CD4-positive, alpha-beta T cell treated with Interleukin-2 at 100 ng/mL for 4 hours (primary cell): Measurements from ENCODE around the gene ANKS1A.
A peak's percentile ranks its signal among the peaks of the same experiment; 100 is the strongest.
"Not testable (repeated sequence)": the region's sequence is repeated elsewhere in the genome, so short reads cannot be mapped to it uniquely, and the experiment has no call there.

Experiments used
- DNase-seq: peaks from one replicate; pipeline ENCODE4 v3.0.0-alpha.2; 2020; ENCODE audit warnings: low spot score

Gene ANKS1A

DNA sequence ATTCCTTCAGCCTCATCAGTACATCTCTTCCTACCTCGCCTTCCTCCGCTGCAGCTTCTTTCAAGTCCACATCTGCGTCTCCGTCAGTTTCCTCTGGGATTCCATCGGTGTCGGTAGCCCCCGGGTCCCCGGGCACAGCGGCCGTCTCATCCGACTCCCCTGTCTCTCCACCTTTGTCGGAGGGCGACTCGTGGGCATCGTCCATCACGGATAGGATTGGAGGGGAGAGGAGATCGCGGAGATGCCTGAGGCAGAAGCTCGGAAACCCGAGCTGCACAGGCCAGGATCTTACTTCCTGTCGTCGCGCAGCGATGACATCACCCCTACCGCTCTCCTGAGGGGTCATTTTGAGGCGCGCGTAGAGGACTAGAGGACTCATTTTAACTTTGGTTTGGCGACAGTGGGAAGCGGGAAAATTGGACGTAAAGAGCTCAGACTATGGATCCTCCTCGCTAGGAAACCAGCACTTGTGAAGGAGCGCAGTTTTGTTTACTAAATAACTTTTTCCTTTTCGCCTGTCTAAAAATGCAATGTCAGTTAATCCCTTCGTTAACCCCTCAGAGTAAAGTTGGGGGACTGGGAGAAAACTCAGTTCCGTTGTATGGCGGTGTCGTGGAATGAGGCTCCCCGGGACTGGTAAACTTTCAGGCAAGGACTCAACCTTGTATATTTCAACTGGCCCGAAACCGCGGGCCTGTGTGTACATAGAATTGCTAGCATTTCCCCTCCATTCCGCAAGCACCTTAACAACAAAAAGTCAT lies 1.1 kb upstream of the ANKS1A start, which contains the start of gene TAF11:
Gene TAF11 (minus strand): TSS at position 290 of the 761 bp plus-strand sequence. CDS start 85 bp downstream, at position 205.
- DNase-seq = peak; percentile 88

DNA sequence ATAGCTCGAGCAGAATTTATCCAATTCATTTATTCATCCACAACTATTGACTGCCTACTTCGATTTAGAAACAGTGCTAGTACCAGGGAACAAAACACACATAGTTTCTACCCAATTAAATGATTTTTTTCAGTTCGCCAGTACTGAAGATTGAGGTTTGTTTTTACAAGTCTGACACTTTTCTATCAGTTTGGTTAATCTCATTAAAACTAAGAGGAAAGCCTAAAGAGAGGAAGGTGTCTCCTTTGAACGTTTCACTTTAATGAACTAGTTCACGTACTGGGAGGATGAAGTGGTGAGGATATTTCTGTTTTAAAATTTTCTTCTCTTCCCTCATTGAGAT lies 570 bp upstream of the ANKS1A start:
- DNase-seq = no peak

DNA sequence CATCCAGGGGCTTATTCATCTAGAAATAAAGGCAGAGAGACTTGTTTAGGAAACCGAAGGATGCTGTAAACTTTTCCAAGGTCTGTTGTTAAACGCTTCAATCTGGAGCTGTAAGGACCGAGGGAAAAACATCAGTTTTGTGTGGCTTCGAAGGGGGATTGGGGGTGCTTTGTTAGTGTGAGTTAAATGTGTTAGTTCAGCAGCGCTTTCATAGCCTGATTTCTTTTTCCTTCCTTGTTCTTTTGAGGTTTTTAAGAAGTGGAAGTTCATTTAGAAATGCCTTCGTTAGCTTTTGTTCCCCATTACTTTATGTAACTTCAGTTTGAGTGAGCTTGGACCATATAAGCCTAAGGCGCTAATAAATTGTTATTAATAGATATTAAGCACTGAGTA lies 1.5 kb downstream of the ANKS1A start:
- no peak for DNase-seq

DNA sequence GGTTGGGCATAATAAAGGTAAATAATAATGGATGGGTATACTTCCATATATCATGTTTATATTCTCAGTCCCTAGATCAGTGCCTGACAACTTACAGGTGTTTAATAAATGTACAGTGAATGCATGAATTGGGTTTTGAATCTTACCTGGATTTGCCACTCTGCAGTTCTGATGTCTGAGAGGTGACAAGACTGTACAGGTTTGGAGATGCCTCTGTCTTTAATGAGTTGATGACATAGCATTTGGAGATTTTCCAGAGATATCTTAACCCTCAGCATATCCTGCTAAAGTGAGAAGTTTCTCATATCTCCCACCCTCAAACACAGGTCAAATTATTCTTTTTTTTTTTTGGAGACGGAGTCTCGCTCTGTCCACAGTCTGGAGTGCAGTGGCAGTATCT lies 2.2 kb downstream of the ANKS1A start:
- no peak for DNase-seq

DNA sequence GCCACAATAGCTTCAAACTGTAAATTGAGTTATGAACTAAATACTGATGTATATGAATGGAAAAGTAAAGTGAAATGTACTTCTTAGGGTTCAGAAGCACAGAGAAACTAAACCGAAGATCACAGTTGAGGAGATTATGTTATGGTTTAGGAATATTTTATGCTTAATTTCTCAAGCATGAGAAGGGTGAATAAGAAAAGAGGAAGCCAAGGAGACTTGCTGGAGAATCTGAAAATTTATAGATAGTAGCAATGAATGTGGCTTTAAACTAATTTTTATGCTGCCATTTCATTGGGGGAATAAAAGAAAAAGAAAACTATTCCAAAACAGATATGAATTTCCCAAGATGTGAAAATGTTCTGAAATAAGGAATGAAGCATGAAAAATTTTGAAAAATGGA lies 5.6 kb downstream of the ANKS1A start:
- no peak for DNase-seq

DNA sequence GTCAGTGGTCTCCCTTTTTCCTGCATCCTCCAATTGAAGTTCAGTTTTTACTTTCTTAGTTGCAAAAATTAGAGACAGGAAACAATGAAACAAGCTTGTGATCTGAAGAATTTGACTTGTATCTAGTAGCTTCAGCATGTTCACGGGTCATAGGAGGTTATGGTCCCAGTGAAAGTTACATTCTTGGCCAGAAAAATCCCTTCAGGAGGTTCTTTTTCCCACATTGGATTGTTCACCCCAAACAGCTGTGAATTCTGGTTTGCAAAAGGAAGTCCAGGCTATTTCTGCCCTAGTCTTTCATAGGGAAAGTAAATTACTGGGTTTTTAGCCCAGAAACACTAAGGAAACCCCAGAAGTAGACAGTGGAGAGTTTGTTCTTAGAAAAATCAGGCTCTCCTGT lies 8.1 kb downstream of the ANKS1A start:
- DNase-seq = no peak

DNA sequence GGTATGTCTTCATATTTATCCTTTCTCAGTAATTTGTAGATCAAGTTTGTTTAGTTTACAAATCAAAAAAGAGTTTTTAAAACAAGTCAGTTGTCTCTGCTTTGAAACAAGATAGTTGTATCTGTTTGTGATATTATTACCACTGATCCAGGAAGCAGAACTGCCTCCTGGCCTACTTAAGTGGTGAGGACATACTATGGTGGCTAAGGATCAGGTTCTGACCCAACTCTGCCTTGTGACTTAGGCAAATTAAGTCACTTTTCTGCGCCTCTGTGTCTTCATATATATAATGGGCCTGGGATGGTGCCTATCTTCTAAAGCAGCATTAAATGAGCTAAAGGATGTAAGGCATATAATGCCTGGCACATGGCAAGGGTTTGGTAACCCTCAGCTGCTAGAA lies 8.7 kb downstream of the ANKS1A start:
- no peak for DNase-seq

DNA sequence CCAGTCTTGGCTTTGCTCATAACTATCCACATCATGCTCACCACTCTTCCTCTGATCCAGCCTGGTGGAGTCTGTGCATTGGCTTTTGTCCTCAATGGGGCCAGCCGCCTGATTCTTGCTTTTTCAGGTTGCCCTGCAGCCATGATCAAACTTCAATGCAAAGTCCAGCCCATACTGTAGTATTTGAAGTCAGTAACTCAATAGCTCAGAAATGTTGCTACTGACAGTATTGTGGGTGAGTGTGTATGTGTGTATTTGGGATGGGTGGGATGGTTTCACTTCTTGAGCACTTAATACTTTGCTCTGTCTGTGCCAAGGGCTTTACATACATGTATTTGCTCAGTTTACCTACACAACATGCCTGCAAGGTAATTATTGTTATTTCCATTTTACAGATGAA lies 10.7 kb downstream of the ANKS1A start:
- not testable (repeated sequence) for DNase-seq

DNA sequence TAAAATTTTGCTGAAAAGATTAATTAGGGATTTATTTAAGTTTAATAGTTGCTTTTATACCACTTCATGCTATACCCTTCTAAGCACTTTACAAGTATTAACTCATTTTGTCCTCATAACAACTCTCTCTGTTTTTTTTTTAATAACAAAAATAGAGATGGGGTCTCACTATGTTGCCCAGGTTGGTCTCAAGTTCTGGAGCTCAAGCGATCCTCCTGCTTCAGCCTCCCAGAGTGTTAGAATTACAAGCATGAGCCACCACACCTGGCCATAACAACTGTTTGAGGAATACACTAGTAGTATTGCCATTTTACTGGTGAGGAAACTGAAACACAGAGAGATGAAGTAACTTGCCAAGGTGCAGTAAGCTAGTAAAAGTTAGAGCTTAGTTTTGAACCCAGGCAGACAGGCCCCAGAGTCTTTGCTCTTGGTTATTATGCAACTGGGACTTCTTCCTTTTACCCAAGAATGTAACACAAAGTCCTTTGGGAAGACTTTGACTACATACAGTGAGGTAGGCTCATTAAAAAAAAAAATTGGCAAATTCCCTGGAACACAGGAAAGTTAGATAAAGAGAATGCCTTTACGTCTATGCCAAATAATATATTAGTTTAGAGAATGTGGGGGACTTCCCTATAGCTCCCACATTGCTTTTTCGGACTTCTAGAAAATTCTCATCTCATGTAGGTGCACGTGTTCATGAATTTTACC lies 11.4 kb downstream of the ANKS1A start:
- no peak for DNase-seq

DNA sequence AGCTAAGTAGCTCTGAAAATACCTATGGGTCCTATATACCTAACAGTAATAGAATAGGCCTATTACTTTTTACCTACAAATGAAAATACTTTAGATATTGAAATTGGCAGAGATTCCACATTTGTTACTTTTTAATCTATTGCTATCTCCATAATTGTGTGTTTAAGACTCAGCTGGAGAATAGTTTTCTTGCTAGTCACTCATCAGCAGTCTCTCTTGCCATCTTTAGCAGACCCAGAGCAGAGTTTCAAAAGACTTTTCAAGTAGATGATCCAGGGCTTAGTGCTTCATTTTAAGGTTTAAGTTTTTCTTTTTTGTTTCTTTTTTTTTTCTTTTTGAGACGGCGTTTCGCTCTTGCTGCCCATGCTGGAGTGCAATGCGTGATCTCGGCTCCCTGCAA lies 12.9 kb downstream of the ANKS1A start:
- no peak for DNase-seq

DNA sequence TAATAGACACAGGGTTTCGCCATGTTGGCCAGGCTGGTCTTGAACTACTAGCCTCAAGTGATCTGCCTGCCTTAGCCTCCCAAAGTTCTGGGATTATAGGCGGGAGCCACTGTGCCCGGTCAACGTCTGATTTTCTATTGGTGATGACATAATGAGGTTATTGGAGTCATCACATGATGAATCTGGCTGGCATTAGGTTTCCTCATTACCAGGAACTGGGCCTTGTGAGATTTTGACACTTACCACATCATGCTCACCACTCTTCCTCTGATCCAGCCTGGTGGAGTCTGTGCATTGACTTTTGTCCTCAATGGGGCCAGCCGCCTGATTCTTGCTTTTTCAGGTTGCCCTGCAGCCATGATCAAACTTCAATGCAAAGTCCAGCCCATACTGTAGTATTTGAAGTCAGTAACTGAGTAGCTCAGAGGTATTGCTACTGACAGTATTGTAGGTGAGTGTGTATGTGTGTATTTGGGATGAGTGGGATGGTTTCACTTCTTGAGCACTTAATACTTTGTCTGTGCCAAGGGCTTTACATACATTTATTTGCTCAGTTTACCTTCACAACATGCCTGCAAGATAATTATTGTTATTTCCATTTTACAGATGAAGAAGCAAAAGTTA lies 16.0 kb downstream of the ANKS1A start:
- DNase-seq = no peak

DNA sequence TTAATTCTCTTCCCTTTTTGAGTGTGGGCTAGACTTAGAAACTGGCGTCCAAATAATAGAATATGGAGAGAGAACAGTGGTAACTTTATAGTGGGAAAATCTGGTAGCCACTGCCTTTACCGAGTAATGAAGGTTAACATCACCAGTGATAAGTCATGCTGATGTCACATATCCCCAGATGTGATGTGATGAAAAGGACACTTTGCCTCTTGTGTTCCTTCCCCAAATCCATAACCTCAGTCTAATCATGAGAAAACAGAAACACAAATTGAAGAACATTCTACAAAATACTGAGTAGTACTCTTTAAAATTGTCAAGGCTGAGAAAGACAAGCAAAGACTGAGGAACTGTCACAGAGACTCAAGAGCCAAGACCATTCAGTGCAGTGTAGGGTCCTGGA lies 17.8 kb downstream of the ANKS1A start:
- no peak for DNase-seq

DNA sequence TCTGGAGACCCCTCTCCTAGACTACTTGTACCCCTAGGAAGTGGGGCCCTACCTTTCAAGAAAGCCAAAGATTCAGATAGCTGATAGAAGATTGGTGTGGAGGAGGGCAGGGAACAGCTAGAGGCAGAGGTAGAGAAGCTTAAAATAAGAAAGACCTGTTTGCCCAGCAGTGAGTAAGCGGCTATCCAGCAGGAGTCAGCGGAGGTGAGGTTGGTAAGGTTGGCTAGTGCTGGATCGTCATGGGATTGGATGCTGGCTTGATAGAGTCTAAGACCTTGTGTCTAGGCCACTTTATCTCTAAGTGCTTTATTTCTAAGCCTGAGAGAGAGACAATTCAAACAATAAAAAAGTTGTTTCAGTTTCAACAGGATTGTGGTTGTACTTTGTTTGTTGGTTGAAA lies 19.1 kb downstream of the ANKS1A start:
- no peak for DNase-seq

DNA sequence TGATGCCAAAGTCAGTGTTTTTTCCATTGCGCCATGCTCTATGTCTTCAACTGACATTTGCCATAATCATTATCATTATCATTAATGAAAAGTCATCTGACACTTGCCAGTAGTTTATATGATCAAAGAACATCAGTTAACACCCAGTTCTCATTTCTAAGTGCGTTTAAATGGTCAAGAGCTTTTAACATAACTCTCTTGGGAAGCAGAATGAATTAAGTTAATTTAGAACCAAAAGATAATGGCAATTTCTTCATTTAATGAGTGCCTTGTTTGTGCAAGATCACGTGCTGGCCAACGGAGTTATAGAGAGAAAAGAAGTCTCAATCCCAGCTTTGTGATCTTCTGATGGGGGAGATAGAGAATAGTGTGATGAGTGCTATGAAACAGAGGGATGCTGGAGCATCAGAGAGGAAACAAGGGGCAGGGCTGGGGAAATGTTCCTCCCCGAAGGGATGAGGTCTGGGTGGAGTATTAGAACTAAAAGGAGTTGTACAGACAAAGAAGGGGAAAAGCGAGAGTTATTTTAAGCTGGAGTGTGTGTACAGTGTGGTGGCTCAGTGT lies 20.3 kb downstream of the ANKS1A start:
- DNase-seq = no peak

DNA sequence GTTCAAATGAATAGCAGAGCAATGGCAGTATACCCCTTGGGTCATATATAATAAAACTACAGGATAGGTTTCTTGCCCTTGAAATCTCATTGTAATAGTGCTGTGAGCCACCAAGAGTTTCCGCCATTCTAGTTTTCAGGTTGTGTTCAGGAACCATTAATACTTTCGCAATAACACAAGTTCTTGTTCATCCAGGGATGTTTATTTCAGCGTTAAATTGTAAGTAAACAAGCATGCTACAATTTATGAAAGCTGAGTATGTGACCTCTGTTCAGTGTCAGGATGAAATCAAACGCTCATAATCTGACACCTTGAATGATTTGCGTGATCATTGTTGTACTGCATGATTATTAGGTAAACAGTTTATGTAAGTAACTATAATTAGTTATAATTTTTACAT lies 22.8 kb downstream of the ANKS1A start:
- no peak for DNase-seq

DNA sequence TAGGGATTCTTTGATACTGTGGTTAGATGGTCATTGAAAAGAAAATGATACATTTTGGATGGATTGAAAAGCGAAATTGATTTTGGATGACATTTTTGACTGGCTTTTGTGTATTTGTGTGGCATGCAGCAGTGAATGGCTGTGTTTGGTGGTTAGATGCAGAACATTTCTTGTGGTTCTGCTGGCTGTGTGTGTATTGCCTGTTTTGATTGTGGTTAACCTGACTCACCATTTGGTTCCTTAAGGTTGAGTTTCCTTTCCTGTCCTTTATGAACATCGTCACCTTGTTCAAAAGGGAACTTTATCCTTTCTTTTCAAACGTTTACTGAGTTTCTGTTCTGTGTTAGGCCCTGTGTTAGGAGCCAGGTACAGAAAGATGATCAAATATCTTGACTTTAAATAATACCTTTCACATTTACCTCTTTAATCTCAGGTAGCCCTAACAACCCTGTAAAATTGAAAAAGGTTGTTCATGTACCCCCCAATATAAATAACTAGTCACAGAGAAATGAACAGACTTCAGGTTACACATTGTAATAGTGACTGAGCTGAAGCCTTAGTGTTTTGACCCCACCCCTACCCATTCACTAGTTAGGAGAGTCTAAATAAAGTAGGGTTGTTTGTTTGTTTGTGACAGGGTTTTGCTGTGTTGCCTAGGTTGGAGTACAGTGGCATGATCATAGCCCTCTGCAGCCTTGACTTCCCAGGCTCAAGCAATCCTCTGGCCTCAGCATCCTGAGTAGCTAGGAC lies 23.8 kb downstream of the ANKS1A start:
- peak; percentile 64 for DNase-seq

DNA sequence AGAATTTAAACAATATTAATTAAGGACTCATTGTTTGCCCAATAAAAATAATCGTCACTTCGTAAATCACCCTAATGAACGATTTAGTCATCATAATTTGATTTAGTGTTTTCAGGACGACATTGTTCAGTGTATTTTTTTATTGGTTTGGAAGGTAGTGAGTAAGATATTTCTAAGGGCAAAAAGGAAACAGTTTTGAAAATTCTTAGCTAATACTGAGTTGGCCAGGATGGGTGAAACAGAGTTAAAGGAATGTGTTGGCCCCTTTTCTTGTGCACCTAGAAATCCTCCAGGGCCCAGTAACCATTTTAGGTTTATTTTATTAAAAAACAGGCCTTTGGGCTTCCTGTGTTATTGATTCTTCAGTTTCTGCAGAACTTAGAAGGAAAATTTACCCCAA lies 25.3 kb downstream of the ANKS1A start:
- no peak for DNase-seq

DNA sequence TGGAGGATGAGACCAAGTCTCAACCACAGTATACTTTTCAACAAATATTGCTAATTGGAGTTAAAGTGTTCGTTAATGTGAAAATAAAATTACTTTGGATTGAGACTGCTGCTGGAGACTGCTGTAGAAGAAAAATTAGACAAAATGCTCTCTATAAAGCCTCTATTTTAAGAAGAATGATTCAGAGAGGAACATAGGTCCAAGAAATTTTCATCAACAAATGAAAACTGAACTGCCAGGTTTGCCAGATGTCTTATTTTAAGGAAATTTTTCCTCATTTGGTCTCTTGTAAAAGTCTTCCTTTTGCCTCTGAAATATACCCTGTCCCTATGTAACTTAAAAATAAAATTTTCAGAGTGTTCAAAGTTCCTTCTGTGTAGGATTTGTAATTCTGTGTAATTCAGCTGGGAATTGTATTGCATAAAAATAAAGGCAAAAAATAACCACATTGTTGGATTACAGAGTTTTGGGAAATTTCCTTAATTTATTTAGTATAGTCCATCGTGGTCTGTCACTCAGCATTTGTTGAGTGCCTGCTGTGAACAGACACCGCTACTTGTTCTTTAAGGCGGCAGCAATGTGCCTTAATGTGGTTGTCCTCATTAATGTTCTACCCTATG lies 27.4 kb downstream of the ANKS1A start:
- no peak for DNase-seq

DNA sequence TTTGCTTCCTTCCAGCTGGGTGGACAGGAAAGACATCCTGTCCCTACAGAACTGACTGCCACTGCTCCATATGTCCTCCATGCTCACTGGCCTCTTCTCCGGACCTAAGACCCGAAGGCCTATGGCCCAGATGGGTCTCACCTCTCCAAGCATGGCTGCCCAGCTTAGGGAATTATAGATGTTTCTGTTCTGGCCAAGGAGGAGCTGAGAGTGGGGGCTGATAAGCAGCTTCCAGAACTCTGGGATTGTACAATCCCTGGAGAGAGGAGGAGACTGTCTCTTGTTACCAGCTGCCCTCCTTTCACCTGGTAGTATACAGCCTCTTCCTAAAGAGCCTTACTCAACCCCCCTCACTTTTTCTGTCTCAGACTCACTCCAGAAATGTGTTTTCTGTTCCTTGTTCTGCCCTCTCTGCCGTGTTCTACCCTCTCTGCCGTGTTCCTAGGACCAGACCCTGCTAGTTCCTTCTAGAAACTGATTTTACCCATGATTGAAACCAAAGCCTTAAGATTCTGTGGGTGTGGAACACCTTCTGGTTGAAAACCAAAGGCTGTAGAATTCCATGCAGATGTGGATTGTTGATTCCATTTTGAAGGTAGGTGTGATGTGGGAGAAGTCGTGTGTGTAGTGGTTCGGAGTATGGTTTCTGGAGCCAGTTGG lies 28.7 kb downstream of the ANKS1A start:
- no peak for DNase-seq

DNA sequence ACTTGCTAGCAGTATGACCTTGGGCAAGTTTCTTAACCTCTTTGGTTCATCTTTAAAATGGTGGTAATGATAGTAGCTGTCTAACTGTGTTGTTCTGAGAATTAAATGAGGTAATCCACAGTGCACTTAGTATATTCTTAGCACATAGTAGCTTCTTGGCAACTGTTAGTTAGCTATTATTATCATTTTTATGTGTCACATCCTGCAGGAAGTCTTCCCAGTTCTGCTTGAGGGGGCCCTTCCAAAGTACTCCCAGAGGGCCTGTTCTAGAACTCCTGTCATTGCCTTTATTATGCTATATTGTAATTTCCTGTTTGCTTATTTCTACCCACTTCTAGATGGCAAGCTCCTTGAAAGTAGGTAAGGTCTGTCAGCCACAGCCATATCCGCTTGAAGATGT lies 30.6 kb downstream of the ANKS1A start:
- DNase-seq = no peak

DNA sequence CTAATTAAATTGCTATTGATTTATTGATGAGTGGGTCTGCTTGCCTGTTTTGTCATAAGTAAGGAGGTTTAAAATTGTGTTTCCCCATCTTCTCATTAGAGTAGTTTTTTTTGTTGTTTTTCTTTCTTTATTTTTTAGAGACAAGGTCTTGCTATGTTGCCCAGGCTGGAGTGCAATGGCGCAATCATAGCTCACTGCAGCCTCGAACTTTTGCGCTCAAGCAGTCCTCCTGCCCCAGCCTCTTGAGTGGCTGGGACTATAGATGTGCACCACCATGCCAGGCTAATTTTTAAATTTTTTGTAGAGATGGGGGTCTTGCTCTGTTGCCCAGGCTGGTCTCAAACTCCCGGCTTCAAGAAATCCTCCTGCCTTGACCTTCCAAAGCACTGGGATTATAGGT lies 31.0 kb downstream of the ANKS1A start:
- no peak for DNase-seq
